Endothelial cell (in vitro differentiated cells): ENCODE data around the gene DDC. TPM values are rescaled to one million over a fixed set of nuclear protein-coding genes. Genes with fewer than 3 reads are reported as not detected.
"Not testable (repeated sequence)": the region's sequence is repeated elsewhere in the genome, so short reads cannot be mapped to it uniquely, and the experiment has no call there.

Experiments used
- DNase-seq: peaks from one replicate; pipeline ENCODE4 v3.0.0; 2021; ENCODE audit warnings: low spot score
- H3K27ac Mint-ChIP-seq: one replicate; pipeline ENCODE4 v1.8.0; 2021; ENCODE audit warnings: mixed read lengths, inconsistent platforms; ENCODE audit not compliant: unreplicated experiment
- H3K27me3 Mint-ChIP-seq: one replicate; pipeline ENCODE4 v1.8.0; 2021; ENCODE audit warnings: mild to moderate bottlenecking, moderate library complexity, mixed read lengths, inconsistent platforms; ENCODE audit not compliant: unreplicated experiment
- H3K36me3 Mint-ChIP-seq: one replicate; pipeline ENCODE4 v1.8.0; 2021; ENCODE audit warnings: mild to moderate bottlenecking, low read depth, mixed read lengths, inconsistent platforms; ENCODE audit not compliant: unreplicated experiment
- H3K4me1 Mint-ChIP-seq: one replicate; pipeline ENCODE4 v1.8.0; 2021; ENCODE audit warnings: mild to moderate bottlenecking, mixed read lengths, inconsistent platforms; ENCODE audit not compliant: unreplicated experiment
- H3K4me3 Mint-ChIP-seq: one replicate; pipeline ENCODE4 v1.8.0; 2021; ENCODE audit warnings: mild to moderate bottlenecking, mixed read lengths, inconsistent platforms; ENCODE audit not compliant: unreplicated experiment
- H3K9me3 Mint-ChIP-seq: one replicate; pipeline ENCODE4 v1.8.0; 2021; ENCODE audit warnings: mixed read lengths, inconsistent platforms; ENCODE audit not compliant: unreplicated experiment
- total RNA-seq: library from RNA; stranded (reverse); fragmentation: NEBNext Ultra II Directional; extraction: Animal tissue kit (Norgen Biotek cat#: 25700); gene quantifications from one replicate; pipeline ENCODE4 v1.2.1, GENCODE V29; 2021; ENCODE audit not compliant: unreplicated experiment
- TF ChIP-seq, protein P1 (sequence below): fragments of 200-600 bp; sonication (generic); IDR thresholded peaks from one replicate; pipeline ENCODE4 v1.5.0; 2021; ENCODE audit warnings: antibody characterized with exemption; ENCODE audit not compliant: unreplicated experiment

Gene DDC
- total RNA-seq, 1 donor from 2014 or later = not detected

GRCh38 chr7:50538478-50538877, 26.7 kb downstream of the DDC start:
- Mint-ChIP-seq H3K4me3 (no peak overlapping the region), H3K36me3 (no peaks in the 10 kb centered on the region), H3K9me3 (no peaks in the 10 kb centered on the region), H3K27ac (no peak overlapping the region), H3K27me3 (peaks cover under 1% of the 10 kb centered on the region), H3K4me1 (peaks cover 7% of the 10 kb centered on the region)
- TF ChIP-seq, protein P1, sequence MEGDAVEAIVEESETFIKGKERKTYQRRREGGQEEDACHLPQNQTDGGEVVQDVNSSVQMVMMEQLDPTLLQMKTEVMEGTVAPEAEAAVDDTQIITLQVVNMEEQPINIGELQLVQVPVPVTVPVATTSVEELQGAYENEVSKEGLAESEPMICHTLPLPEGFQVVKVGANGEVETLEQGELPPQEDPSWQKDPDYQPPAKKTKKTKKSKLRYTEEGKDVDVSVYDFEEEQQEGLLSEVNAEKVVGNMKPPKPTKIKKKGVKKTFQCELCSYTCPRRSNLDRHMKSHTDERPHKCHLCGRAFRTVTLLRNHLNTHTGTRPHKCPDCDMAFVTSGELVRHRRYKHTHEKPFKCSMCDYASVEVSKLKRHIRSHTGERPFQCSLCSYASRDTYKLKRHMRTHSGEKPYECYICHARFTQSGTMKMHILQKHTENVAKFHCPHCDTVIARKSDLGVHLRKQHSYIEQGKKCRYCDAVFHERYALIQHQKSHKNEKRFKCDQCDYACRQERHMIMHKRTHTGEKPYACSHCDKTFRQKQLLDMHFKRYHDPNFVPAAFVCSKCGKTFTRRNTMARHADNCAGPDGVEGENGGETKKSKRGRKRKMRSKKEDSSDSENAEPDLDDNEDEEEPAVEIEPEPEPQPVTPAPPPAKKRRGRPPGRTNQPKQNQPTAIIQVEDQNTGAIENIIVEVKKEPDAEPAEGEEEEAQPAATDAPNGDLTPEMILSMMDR = no peak
- no peak for DNase-seq

DNA sequence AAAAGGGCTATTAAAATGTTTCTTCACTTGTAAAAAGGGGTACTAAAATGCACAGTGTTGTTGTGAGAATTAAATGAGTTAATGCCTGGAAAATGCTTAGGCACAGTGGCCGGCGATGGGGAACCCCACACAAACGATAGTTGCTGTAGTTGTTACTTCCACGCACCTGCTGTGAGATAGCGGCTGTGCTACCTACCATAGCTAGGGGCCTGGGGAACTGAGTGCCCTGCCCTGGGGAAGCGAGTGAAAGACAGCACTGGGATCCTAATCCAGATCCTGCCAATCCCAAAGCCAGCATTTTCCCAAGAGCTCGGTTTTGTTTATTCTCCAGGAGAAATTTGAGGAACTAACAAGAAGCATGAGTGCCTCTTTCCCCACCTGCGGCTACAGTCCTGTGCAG, 27.8 kb downstream of the DDC start:
- H3K9me3 Mint-ChIP-seq = no peaks in the 10 kb centered on the region
- H3K36me3 Mint-ChIP-seq = no peaks in the 10 kb centered on the region
- H3K4me3 Mint-ChIP-seq = no peak overlapping the region
- H3K4me1 Mint-ChIP-seq = peaks cover 7% of the 10 kb centered on the region
- no peak for DNase-seq
- TF ChIP-seq, protein P1 = no peak
- H3K27ac Mint-ChIP-seq = no peak overlapping the region
- peaks cover 2% of the 10 kb centered on the region for H3K27me3 Mint-ChIP-seq

- DNase-seq, H3K9me3 Mint-ChIP-seq, H3K27me3 Mint-ChIP-seq, H3K4me1 Mint-ChIP-seq, H3K27ac Mint-ChIP-seq, H3K36me3 Mint-ChIP-seq, H3K4me3 Mint-ChIP-seq: not testable (repeated sequence)
These were observed 29.9 kb downstream of the DDC start for GRCh38 chr7:50535291-50535711.

DNA sequence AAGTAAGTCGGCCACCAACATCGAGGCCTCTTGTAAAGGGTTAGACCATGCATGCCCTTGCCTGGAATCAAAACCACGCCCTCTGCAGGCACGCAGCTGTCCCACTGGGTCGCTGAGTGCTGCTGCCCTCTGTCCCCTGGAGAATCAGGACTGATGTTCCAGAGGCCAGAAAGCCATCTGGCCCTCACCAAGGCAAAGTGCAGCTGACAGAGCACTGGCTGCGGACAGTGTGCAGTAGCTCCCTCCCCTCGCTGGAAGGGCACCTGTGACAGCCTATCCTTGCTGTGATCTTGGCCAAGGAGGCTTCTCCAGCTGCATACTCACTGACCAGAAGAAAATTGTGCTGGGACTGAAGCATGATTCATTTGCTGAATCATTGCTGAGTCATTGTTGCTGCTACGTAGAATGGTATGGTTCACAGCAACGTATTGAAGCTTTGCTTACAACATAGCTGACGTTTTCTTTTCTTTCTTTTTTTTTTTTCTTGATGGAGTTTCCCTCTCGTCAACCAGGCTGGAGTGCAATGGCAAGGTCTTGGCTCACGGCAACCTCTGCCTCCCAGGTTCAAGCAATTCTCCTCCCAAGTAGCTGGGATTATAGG, 30.4 kb downstream of the DDC start:
- no peak for DNase-seq
- H3K36me3 Mint-ChIP-seq = no peaks in the 10 kb centered on the region
- no peak overlapping the region for H3K27ac Mint-ChIP-seq

GRCh38 chr7:50533866-50534265, 31.3 kb downstream of the DDC start:
- no peak for DNase-seq
- TF ChIP-seq, protein P1 = no peak
- Mint-ChIP-seq H3K27me3 (peaks cover 2% of the 10 kb centered on the region), H3K9me3 (no peaks in the 10 kb centered on the region), H3K4me3 (no peak overlapping the region), H3K36me3 (no peaks in the 10 kb centered on the region), H3K27ac (no peak overlapping the region), H3K4me1 (no peaks in the 10 kb centered on the region)

More for the DNA sequence above, 30.4 kb downstream of the DDC start:
- no peaks in the 10 kb centered on the region for H3K9me3 Mint-ChIP-seq
- TF ChIP-seq, protein P1 = no peak
- no peaks in the 10 kb centered on the region for H3K4me1 Mint-ChIP-seq
- no peak overlapping the region for H3K4me3 Mint-ChIP-seq
- H3K27me3 Mint-ChIP-seq = peaks cover 2% of the 10 kb centered on the region
